GM19468 (cell line): ENCODE results near the gene LYG1.
"Not testable (repeated sequence)": the region's sequence is repeated elsewhere in the genome, so short reads cannot be mapped to it uniquely, and the experiment has no call there.

Experiments
- ATAC-seq: cut with Tn5 transposase; IDR thresholded peaks from one replicate; pipeline ENCODE4 v1.9.1; 2021; ENCODE audit warnings: mild to moderate bottlenecking, moderate library complexity, moderate number of reproducible peaks; ENCODE audit not compliant: unreplicated experiment; ENCODE audit errors: extremely low read depth

The LYG1 gene

DNA sequence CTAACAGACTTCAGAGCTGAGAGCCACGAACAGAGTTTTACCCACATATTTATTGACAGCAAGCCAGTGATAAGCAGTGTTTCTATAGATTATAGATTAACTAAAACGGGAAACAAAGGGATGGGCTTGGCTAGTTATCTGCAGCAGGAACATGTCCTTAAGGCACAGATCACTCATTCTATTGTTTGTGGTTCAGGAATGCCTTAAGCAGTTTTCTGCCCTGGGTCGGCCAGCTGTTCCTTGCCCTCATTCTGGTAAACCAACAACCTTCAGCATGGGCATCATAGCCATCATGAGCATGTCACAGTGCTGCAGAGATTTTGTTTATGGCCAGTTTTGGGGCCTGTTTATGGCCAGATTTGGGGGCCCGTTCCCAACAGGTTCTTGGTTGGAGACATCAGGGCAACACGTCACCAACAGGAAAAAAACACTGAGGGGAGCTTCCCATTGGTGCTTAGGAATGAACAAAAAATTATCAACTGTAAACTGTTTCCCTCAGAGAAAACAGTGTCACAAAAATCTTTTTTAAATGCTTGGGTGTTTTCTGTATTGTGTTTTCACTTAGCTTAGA is 22.7 kb downstream of the LYG1 start:
- ATAC-seq = not testable (repeated sequence)

DNA sequence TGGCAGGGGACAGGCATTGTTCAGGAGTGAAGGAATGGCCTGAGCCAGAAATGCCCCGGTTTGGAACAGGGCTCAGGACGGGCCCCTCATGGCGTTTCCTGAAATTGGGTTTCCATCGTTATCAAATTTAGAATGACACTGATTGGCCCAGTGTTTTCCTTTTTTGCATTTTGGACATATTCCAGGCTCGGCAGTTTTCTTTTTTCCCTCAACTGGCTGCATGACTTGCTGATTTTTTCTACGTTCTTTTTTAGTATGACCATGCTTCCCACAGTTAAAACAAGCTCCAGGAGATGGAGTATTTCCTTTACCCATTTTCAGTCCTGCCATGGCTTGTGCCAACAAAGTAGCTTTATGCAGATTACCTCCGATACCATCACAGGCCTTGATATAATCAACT is 25.1 kb downstream of the LYG1 start:
- no peak for ATAC-seq

DNA sequence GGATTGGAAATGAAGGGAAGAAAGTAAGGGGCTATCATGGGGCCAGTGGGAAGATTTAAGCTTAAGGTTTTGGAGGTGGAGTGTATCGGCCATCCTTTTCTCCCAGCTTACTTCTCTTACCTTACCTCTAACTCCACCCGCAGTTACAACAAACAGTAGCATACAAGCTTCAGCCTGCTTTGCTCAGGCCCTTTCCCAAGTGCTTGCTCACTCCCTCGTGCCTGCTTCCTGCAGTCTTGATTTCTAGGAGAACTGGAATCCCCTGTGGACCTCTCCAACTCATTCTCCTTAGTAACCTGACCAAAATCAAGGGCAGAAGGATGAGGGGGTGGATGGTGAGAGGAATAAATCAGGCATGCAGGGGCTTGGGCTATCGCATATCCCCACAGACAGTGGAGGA is 39.8 kb downstream of the LYG1 start:
- no peak for ATAC-seq

DNA sequence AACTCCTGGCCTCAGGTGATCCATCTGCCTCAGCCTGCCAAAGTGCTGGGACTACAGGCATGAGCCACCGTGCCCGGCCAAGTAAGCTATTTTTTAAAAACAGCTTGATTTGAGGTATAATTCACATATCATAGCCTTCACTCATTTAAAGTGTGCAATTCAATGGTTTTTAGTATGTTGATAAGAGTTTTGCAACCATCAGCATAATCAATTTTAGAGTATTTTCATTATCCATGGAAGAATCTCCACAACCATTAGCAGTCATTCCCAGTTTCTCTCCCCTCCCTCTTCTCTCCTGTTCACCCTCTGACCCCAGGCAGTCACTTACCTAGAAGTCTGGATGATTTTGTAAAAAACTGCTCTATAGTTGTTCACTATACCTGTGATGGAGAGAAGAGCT is 40.8 kb downstream of the LYG1 start:
- ATAC-seq = no peak

DNA sequence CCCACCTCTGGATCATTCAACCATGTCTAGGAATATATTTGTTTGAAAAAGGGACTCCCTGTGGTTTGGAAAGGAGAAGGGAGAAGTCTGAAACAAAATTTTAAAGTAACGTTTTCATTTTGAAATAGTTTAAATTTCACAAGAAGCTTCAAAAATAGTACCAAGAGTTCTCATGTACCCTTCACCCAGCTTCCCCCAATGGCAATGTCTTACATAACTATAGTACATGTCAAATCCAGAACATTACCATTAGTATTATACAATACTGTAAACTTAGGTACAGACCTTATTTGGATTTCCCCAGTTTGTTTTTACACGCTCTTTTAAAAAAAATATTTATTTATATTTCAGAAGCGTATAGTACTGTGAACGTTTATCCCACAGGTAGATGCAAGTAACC is 41.5 kb downstream of the LYG1 start:
- no peak for ATAC-seq

DNA sequence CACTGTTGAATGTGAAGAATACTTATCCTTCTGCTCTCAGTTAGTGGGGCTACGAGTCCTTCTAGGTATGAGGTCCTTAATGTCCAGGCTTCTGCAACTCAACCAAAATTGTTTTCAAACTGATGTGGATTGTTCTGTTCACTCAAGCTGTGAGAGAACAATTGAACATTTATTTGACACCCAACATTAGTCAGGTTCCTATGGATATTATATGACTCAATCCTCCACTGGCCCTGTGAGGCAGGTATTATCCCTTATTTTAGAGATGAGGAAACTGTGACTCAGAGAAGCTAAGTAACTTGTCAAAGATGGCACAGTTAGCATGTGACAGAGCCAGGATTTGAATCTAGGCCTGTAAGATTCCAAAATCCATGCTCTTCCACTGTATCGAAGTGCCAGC is 44.3 kb downstream of the LYG1 start:
- ATAC-seq = no peak

DNA sequence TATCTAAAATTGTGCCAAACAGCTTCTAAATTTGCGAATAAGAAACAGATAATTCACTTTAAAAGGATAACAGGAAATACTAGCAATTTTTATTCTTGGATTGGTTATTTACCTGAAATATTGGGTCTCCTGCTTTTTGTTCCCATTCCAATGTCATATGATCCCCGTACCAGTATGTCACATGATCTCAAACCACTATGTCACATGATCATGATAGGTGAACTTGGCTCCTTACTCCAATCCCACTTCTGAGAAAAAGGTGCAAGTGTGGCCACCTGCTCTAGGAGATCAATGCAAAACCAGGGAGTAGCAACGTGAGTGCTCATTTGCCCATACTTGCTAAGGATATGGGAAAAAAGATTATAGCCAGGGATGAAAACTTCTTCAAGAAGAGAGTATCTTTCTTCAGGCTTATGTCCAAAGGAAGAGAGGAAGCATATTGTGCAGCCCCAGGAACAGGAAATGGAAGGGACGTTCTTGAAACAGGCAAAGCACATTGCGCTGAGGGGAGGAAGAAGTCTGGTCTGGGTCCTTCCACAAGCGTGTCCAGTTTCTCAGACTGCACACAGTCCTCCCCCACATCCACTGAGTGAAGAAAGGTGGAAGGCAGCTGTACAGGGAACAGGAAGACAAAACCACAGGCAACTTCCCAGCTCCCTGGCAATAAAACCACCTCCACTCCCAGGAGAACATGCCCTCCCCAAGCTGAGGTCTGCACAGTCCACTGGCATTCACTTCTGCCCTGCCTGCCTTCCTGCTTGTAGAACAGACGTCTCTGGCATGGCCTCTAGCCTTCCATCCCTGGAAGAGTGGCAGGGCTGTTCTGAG is 45.3 kb downstream of the LYG1 start, which contains the start of gene LYG2:
LYG2 (minus strand) TSS at position 176 of the 828 bp plus-strand sequence. CDS start 1,406 bp downstream, outside the sequence.
- no peak for ATAC-seq

DNA sequence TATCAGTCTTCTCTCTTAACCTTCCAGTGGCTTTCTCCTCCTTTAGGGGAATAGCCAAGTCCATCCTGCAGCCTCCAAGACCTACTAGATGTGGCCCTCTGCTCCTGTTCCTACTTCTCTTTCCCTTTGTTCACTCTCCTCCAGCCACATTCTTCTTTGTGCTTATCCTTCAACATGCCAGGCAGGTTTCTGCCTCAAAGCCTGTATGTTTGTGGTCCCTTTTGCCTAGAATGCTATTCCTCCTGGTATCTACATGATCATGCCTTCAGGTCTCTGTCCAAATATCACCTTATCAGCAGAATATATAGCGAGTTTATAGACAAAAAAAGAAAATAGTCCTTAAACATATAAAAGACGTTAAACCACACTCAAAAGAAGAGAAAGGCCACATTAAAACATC is 51.0 kb downstream of the LYG1 start:
- no peak for ATAC-seq

DNA sequence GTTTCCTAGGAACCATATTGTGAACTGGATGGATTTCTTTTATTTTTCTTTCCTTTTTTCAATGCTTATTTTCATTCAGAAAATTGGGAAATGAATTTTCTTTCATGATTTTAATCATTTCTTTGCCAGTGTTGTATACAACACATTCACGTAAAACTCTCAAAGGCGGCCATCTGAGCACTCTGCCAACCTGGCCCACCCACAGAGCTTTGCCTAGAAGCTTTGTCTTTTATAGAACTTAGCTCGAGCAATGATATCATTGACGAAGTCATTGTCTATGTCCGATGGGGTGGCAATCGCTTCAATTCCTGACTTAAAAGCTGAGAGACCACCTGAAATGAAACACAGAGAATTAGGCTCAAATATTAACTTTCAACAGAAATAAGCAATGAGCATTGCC is 58.8 kb downstream of the LYG1 start:
- ATAC-seq = no peak

DNA sequence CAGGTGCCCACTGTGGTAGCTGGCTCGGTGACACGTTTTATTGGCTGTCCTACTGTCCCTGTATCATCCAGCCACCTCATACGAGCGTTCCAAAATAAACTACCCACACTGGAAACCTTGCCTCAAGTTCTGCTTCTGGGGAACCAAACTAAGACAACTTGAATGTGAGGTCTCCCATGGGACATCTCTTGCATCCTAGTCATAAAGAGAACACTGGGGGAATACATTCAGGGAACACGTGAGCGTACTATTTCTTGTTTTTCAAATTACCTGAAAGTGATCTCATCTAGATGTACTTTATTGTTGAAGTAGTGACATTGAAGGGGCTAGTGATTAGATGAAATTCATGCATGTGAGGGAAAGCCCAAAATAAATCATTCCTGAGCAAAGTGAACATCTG is 60.6 kb downstream of the LYG1 start:
- ATAC-seq = no peak

DNA sequence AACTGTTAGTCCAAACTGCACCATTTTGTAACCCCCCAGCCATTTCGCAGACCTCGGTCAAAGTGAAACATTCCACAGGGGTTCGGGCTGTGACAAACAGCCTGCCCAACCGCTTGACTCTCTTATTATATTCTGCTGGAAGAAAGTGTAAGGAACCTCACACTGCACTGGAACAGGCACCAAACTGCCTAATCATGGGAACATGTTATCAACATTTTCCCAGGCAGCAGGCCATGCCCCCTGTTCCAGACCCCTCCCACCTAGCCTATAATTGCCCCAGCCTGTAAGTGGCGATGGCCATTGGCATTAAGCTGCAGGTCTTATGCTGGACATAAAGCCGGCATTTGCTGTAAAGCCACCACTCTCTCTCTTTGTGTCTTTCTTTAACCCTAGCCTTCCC is 62.4 kb downstream of the LYG1 start:
- no peak for ATAC-seq
